ENCODE measurements around the gene SLC17A4. TPM values are rescaled to one million over a fixed set of nuclear protein-coding genes. Genes with fewer than 3 reads are reported as not detected.

Gene SLC17A4
- polyA plus RNA-seq, 1 donor, result not detected

DNA sequence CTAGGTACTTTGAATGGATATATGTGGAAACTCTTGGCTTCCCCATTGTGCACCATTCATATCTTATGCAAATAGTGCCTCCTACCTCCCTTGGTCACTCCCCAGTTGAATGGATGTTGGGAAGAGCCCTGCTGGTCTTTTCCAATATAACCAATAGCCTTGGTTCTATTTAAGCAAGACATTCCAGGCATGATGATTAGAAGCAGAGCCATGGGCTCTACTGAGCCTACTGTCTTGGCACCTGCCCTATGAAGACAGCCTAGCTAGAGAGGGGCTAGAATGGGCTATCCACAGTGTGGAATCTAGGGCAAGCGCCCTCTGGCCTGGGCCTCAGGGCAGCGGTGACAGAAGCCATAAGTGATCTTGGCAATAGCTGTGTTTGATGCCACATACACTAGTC, 61.7 kb downstream of the SLC17A4 start:
- no peak for DNase-seq

DNA sequence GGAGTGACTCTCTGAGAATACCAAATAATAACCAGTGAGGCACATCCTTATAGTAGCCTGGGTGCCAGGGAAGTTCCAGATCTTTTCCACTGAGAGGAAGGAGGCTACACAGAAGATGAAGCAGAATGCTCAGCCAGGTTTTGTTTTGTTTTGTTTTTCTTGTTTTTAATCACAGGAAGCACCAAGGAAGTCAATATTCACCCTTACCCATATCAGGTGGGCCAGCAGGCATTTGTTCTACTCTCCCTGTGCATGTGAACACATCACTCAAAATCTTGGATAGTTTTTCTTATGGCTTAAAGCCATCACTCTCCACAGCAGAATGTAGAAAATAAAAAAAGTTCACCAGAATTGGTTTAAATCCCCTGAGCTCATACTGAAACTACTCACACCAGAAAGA, 66.8 kb downstream of the SLC17A4 start:
- DNase-seq, result no peak

DNA sequence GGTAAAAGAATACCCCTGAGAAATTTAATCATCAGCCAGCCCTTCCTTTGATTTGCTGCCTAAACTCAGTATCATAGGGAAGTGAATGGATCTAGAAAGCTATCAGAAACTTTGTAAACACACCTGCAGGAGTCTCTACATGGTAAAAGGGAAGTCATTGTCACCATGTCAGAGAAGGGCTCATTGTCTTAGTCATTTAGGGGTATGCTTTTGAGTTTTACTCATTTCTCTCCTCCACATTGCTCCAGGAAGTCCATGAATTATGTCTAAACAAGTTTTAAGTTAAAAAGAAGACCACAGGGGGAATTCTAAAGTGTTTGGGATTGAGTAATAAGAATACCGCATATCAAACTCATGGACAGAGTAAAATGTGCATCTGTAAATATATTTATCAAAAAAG, 74.8 kb downstream of the SLC17A4 start:
- DNase-seq, result no peak

DNA sequence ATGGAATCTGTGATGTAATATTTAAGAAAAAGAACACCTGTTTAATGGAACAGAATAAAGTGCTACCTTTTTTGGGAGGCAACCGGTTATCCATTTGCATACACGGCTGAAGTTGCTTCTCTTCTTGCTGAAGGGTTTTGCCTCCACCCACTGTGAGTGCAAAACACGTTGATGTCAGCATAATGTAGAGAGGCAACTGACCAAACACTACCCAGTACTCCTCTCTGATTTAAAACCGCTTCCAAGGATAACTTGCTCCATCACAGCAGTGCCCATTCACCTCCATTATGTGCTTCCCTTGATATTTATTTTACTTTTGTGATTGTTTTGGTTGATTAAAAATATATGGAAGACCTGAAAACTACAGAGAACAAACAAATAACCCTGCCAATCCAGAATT, 75.9 kb downstream of the SLC17A4 start:
- DNase-seq, result no peak

Other genes starting within 250 kb of the SLC17A4 start
- gene SCGN, start 102.5 kb upstream of the SLC17A4 start, polyA plus RNA-seq (ENCODE audit: insufficient read length), result 0.18 TPM
- gene SLC17A1, start 77.3 kb downstream of the SLC17A4 start, polyA plus RNA-seq (ENCODE audit: insufficient read length), result not detected
- gene SLC17A3, start 119.5 kb downstream of the SLC17A4 start, polyA plus RNA-seq (ENCODE audit: insufficient read length), result not detected
- gene SLC17A2, start 175.9 kb downstream of the SLC17A4 start, polyA plus RNA-seq (ENCODE audit: insufficient read length), result not detected
- 6.4 TPM for gene TRIM38, start 208.1 kb downstream of the SLC17A4 start, polyA plus RNA-seq (ENCODE audit: insufficient read length)